Neural cell (in vitro differentiated cells): ENCODE data around the gene MRPS5.

ENCODE experiments used
- REST ChIP-seq: IDR thresholded peaks from 2 replicates; pipeline ENCODE4 v1.6.1; 2012; ENCODE audit warnings: borderline replicate concordance
- SMC3 ChIP-seq: fragments of 450-650 bp; conservative IDR thresholded peaks from 2 replicates; pipeline ENCODE4 v1.6.1; 2014; ENCODE audit warnings: antibody characterized with exemption, mild to moderate bottlenecking, moderate library complexity; ENCODE audit not compliant: poor library complexity
- TF ChIP-seq, protein P1 (sequence below): fragments of 450-650 bp; IDR thresholded peaks from 2 replicates; pipeline ENCODE4 v1.5.1; 2014; ENCODE audit warnings: antibody characterized with exemption, mild to moderate bottlenecking, moderate library complexity; ENCODE audit not compliant: poor library complexity, severe bottlenecking

GRCh38 chr2:95056044-95056443 lies 65.6 kb downstream of the MRPS5 start:
- TF ChIP-seq, protein P1, sequence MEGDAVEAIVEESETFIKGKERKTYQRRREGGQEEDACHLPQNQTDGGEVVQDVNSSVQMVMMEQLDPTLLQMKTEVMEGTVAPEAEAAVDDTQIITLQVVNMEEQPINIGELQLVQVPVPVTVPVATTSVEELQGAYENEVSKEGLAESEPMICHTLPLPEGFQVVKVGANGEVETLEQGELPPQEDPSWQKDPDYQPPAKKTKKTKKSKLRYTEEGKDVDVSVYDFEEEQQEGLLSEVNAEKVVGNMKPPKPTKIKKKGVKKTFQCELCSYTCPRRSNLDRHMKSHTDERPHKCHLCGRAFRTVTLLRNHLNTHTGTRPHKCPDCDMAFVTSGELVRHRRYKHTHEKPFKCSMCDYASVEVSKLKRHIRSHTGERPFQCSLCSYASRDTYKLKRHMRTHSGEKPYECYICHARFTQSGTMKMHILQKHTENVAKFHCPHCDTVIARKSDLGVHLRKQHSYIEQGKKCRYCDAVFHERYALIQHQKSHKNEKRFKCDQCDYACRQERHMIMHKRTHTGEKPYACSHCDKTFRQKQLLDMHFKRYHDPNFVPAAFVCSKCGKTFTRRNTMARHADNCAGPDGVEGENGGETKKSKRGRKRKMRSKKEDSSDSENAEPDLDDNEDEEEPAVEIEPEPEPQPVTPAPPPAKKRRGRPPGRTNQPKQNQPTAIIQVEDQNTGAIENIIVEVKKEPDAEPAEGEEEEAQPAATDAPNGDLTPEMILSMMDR: no peak
- no peak for TF ChIP-seq SMC3
- no peak for TF ChIP-seq REST
